Choroid plexus epithelial cell (primary cell): ENCODE measurements around the gene HERPUD1.

Source experiments
- DNase-seq: peaks from one replicate; pipeline ENCODE4 v3.0.0-alpha.2; 2010; ENCODE audit warnings: low read depth
- H3K4me3 ChIP-seq: 2 replicates; pipeline ENCODE4 v1.5.1; 2011; ENCODE audit warnings: low read depth, mild to moderate bottlenecking, control low read depth, low read length, moderate library complexity
- TF ChIP-seq, protein P1 (sequence below): conservative IDR thresholded peaks from 2 replicates; pipeline ENCODE4 v1.5.1; 2011; ENCODE audit warnings: low read depth, mild to moderate bottlenecking, control low read depth, inconsistent platforms, low read length, moderate library complexity

The HERPUD1 gene

DNA sequence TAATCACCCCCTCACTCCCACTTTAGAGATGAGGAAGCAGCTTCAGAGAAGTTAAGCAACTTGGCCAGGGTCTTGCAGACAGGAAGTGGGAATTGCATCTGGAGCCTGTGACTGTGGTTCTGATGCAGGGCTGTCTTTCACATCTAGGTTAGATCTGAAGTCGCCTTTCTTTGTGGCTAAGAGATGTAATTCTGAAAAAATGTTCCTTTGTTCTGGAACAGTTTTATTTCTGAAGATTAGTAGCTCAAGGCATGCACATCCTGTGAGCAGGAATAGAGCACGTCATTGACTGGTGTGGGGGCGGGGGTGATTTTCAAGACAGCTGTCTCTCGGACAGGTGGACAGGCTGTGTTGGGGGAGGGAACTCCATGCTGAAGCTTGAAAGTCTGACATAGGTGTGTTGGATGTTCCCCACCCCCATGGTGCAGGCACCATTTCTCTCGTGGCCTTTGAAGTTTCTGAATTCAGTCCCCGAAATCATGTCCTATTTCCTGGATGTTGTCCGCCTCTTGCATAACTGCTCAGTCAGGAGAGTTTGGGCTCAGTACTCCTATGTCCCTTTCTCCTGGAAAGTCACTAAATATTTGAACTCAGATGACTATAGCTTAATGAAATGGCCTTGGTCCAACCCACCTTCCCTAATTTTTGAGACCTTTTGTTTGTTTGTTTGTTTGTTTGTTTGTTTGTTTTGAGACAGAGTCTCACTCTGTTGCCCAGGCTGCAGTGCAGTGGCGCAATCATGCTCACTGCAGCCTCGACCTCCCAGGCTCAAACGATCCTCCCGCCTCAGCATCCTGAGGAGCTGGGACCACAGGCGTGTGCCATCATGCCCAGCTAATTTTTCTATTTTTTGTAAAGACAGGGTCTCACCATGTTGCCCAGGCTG lies 21.0 kb upstream of the HERPUD1 start:
- TF ChIP-seq, protein P1, sequence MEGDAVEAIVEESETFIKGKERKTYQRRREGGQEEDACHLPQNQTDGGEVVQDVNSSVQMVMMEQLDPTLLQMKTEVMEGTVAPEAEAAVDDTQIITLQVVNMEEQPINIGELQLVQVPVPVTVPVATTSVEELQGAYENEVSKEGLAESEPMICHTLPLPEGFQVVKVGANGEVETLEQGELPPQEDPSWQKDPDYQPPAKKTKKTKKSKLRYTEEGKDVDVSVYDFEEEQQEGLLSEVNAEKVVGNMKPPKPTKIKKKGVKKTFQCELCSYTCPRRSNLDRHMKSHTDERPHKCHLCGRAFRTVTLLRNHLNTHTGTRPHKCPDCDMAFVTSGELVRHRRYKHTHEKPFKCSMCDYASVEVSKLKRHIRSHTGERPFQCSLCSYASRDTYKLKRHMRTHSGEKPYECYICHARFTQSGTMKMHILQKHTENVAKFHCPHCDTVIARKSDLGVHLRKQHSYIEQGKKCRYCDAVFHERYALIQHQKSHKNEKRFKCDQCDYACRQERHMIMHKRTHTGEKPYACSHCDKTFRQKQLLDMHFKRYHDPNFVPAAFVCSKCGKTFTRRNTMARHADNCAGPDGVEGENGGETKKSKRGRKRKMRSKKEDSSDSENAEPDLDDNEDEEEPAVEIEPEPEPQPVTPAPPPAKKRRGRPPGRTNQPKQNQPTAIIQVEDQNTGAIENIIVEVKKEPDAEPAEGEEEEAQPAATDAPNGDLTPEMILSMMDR, result no peak
- DNase-seq, result peak; percentile 82
- no peak overlapping the region for H3K4me3 ChIP-seq

DNA sequence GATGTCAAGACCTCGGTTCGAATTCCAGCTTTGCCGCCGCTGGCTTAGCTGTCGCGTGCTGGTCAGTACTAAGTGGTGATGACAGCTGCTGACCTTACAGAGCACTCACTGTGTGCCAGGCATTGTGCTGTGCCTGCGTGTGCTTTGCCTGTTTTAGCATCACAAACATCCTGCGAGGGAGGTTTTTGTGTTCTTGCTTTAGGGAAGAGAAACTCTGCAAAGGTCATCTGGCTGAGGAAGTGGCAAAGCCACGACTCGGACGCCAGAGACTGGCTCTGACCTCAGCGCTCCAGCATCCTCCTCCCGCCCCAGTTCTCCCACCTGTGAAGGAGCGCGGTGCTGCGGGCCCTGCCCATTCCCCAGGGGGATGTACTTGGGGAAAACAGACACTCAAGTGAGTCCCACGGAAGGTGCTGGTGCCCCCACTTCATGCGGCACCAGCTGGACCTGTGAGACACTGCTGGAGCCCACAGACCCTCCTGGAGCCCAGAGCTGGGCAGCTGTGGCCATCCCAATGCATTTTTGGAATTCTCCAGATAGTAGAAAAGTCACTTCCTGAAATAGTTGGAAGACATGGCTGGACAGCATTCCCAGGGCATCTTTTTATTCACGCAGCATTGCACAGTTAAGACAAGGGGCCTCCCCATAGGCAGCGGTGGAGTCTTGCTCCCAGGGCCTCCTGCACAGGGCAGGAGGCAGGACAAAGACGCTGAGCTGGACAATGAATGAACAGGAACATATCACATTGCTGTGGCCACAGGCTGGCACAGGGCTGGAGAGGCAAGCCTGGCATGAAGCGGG lies 20.0 kb upstream of the HERPUD1 start:
- H3K4me3 ChIP-seq, result no peak overlapping the region
- DNase-seq, result peak; percentile 54
- TF ChIP-seq, protein P1, result no peak

DNA sequence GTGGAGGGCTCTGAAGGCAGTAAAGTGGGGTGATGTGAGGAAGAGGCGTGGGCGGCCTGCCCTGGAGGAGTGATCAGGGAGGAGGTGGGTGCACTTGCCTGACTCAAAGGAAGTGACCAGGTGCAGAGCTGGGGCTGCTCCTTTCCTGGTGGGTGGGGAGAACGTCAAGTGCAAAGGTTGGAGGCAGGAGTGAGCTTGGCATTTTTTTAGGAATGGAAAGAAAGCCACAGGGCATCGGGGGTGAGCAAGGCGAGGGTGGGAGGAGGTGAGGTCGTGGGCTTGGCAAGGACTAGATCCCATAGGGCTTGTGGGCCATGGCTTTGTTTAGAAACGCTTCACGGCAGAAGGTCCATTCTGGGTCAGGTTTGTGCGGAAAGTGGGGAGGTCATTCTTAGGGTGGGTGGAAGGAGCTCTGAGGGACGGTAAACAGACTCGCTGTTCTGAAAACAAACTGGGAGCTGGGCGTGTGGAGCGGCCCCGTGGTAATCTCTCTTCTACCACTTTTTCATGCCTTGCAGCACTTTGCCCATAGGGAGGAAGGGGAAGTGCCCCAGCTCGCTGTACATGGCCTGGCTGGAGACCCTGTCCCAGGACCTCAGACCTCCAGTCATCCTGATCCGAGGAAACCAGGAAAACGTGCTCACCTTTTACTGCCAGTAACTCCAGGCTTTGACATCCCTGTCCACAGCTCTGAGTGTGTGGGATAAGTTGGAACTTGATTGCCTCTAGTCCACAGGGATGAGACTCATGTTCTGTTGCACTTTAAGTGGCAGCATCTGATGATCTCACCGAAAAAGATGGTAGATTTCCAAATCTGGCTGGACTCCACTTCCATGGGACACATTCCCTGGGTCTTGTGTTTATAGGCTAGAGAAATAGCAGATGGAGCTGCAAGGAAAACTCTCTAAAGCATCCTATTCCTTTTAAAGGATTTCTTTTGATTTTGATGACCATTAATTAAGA lies 18.9 kb upstream of the HERPUD1 start:
- no peak overlapping the region for H3K4me3 ChIP-seq
- DNase-seq, result peak; percentile 73

DNA sequence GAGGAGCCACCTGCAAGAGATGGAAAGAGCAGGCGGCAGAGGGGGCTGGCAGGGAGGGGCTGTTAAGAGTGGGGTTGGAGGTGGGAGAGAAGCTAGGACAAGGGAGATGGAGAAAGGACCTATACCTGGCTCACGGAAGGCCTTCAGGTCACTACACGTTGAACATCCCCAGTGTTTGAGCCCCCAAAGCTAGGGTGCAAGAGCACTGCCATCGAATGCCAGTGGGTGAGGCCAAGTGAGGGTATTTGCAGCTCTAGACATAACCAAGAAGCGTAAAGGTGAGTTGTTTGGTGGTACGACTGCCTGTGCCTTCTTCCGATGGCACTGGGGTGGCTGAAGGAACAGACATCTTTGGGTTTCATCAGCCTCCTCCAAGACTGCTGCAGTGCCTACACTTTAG lies 17.0 kb upstream of the HERPUD1 start:
- TF ChIP-seq, protein P1, result no peak
- H3K4me3 ChIP-seq, result no peak overlapping the region
- DNase-seq, result no peak

More for the DNA sequence above, 18.9 kb upstream of the HERPUD1 start:
- TF ChIP-seq, protein P1, result no peak

DNA sequence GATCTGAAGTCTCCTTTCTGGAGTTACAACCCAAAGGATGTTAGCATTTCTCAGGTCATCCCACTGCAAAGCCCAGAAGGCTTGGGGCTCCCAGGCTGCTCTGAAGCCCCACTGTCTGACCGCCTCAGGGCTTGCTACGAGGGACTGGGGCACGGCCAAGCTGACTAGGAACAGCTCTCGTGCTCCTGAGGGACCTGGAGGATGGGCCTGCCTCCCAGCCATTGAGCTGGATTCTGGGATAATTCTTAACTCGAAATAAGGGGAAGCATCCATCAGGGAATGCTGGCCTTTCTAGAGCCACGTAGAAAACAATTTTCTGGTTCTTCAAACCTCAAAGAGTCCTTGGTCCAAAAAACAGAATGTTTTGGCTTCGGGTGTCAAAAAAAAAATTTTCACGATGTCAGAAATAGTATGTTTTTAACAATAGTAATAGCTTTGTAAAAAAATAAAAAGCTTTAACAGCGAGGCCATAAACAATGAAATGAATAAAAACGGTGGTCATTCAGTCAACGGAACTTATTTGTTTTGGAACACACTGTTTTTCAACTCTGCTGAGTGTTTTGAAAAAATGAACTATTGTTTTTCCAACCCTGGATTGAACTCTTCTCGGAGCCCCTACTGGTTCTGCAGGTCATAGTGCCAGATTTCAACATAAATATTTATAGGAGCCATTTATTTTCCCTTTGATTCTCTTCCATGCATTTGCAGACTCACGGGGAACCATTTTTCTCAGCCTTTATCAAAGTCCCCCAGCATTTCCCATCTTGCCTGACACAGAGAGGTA lies 16.4 kb upstream of the HERPUD1 start:
- TF ChIP-seq, protein P1, result no peak
- no peak overlapping the region for H3K4me3 ChIP-seq
- DNase-seq, result peak; percentile 89
